ELR (cell line): Measurements from ENCODE around the gene OSGIN1.

ENCODE experiments used
- DNase-seq: peaks from one replicate; pipeline ENCODE4 v3.0.0-alpha.2; 2015; ENCODE audit warnings: low read depth

OSGIN1 gene

GRCh38 chr16:83957296-83957855 lies 4.3 kb downstream of the OSGIN1 start:
- no peak for DNase-seq

DNA sequence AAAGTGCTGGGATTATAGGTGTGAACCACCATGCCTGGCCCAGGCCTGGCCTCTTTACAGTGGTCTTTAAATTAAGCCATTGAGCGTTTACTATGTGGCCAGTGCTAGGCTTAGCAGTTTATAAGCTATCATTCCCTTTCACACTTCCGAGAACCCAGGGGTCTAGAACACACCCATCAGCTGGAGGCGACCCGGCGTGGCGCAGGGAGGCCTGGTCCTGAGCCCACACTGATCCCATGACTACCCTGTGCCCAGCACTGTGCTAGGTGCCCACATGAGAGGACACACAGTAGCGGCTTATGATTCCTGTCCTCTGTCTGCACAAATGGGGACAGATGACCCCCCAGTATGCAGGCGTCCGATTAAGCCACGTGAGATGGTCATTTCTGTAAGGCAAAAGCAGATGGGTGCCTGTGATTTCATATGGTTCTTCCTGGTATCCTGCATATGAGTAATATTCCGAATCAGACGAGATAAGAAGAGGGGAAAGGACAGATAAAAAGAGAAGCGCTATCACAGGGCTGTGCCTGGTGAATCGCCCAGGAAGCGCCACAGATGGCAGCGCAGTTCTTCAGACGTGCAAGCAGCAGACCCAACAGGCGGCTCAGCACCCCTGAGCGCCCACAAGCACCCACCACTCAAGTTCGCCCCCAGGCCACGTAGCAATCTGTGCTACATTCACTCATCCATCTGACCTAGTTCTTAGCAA lies 5.3 kb downstream of the OSGIN1 start:
- no peak for DNase-seq

DNA sequence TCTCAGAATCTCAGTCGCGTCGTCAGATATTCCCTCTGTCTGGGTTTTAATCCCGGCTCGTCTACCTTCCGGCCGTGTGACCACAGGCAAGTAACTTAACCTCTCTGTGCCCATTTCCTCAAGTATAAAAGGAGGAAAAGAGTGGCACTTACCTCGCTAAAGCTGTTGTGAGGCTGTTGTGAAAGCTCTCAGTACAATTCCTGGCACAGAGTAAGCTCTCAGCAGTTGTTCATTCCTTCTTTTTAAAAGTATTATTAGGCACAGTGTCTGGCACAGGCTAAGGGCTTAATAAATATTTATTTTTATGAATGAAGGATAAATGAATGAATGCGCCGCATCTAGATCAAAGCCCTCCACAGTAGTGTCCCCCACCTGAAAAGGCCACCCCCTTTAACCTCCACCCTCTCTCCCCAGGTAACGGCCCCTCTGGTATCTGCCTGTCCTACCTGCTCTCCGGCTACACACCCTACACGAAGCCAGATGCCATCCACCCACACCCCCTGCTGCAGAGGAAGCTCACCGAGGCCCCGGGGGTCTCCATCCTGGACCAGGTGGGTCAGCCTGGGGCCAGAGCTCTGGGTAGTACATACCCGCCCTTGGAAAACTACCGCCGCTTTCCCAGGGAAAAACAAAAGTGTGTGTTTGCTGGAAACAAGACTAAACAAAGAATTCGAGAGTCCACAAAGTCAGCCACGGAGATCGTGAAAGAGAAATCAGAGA lies 6.0 kb downstream of the OSGIN1 start:
- DNase-seq = no peak

- DNase-seq = no peak
Observed at GRCh38 chr16:83959656-83960434, 6.8 kb downstream of the OSGIN1 start.

- no peak for DNase-seq
Observed at GRCh38 chr16:83960521-83961249, 7.6 kb downstream of the OSGIN1 start.

DNA sequence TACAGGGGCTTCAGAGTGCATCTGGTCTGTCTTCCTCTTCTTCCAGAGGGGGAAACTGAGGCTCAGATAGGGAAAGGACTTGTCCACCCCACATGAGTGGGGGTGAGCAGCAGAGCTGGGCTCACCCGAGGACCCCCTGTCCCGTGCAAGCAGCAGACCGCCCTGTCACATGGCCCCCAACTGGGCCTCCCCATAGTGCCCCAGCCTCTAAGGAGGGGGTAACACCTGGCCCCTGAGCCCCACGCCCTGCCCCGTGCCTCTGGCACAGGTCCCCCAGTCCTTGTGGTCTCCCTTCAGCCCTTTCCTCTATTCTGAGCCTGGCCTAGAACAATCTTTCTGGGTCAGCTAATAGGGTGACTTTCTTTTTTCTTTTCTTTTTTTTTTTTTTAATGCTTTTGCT lies 8.6 kb downstream of the OSGIN1 start:
- DNase-seq = no peak

DNA sequence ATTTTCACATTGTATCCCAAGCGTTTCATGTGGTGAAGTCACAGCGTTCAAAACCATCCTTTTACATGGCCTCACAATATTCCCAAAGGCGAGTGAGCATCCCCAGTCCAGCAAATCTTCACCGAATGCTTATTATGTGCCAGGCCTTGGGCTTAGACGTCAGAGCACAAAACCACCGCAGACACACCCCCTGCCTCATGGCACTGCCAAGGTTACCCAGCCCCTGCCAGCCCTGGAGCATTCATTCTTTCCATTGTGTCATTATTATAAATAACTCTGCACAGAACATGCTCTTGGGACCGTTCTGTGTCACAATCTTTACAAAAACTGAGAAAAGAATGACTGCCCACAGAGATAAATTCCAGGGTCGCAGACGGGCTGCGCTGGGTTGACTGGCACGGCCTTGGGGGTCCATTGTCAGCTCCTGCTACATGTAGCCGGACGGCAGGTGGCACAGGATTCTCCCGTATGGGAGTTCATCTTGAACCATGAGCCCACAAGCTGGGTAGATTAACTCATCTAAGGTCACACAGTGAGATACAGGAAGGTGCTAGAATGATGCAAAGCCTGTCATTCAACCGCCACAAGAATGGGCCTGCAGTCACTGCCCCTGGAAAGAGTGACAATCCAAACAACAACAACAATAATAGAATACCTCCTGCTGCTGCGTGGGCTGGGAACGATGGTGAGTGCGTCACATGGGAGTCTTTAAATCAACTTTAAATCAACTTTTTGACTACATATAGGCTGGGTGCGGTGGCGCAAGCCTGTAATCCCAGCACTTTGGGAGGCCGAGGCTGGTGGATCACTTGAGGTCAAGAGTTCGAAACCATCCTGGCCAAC lies 10.5 kb downstream of the OSGIN1 start:
- DNase-seq = no peak

- DNase-seq = no peak
Observed at GRCh38 chr16:83964684-83965443, 11.8 kb downstream of the OSGIN1 start.

DNA sequence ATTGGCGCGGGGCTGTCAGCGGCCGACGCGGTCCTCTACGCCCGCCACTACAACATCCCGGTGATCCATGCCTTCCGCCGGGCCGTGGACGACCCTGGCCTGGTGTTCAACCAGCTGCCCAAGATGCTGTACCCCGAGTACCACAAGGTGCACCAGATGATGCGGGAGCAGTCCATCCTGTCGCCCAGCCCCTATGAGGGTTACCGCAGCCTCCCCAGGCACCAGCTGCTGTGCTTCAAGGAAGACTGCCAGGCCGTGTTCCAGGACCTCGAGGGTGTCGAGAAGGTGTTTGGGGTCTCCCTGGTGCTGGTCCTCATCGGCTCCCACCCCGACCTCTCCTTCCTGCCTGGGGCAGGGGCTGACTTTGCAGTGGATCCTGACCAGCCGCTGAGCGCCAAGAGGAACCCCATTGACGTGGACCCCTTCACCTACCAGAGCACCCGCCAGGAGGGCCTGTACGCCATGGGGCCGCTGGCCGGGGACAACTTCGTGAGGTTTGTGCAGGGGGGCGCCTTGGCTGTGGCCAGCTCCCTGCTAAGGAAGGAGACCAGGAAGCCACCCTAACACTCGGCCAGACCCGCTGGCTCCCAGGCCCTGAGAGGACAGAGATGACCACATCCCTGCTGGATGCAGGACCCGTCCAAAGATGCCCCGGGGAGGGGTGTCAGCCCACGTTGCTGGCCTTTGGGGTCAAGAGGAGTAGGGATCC lies 12.6 kb downstream of the OSGIN1 start:
- DNase-seq = no peak

DNA sequence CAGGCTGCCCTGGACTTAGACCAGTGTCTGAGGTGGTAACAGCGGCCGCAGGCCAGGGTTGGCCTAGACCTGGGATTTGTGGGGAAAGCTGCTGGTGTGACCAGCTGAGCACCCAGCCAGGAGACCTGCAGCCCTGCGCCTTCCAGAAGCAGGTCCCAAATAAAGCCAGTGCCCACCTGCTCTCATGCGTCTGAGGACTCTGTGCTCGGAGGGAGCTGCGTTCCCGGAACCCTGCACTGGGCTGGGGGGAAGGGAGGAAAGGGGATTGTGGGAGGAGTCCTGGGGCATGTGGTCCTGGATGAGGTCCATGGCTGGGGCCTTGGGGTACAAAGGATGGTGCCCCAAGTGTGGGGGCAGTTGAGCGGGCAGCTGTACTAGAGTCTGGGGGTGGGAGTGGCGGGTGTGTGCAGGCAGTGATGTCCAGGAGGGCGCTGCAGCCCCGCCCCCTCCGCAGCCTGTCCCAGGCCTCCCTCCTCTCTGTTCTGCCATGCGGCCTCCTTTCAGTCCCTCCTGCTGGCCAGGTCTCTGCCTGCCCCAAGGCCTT lies 13.2 kb downstream of the OSGIN1 start:
- no peak for DNase-seq

DNA sequence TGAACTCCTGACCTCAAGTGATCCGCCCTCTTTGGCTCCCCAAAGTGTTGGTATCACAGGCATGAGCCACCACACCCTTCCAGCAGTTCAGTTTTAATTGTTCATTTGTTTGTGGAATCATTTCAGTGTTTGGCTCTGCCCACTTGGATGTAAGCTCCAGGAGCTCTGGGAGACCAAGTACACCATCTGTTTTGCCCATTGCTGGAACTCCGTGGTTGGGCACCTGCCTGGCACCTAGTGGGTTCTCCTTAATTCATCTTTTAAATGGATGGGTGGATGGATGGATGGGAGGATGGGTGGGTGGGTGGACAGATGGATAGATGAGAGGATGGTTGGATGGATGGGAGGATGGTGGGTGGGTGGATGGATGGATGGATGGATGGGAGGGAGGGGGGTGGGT lies 14.1 kb downstream of the OSGIN1 start:
- no peak for DNase-seq

DNA sequence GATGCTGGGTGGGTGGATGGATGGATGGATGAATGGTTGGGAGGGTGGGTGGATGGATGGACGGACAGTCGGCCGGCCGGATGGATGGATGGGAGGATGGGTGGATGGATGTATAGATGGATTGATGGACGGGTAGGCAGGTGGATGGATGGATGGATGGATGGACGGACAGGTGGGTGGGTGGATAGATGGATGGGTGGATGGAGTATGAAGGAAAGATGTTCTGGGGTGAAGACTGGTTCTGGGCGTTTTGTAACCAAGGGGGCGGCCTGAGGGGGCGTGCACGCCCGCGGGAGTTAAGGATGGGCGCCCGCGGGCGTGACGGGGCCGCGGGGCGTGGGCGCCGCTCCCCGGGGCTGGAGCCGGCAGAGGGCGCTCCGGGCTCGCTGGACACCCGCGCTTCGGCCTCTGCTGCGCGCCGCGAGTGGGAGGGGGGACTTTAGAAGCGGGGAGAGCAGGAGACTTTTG lies 14.8 kb downstream of the OSGIN1 start, which contains the start of gene NECAB2:
Gene NECAB2, plus strand, starts transcription at position 407 of the 468 bp plus-strand sequence. CDS start 405 bp downstream, outside the sequence.
- DNase-seq = peak; percentile 59

- no peak for DNase-seq
Observed at GRCh38 chr16:83968306-83968851, 15.3 kb downstream of the OSGIN1 start.

GRCh38 chr16:83968891-83969649 lies 16.0 kb downstream of the OSGIN1 start:
- DNase-seq = no peak

GRCh38 chr16:83969771-83970429 lies 16.9 kb downstream of the OSGIN1 start:
- DNase-seq = no peak

GRCh38 chr16:83970430-83970815 lies 17.4 kb downstream of the OSGIN1 start:
- no peak for DNase-seq
